Endodermal cell (in vitro differentiated cells): ENCODE results near the gene ROR2. TPM values are rescaled to one million over a fixed set of nuclear protein-coding genes. Genes with fewer than 3 reads are reported as not detected.
A peak's percentile ranks its signal among the peaks of the same experiment; 100 is the strongest.

Experiments used
- DNase-seq: peaks from one replicate; pipeline ENCODE4 v3.0.0-alpha.2; 2017
- H3K27ac ChIP-seq: 2 replicates; pipeline ENCODE4 v1.5.1; 2013; ENCODE audit warnings: mild to moderate bottlenecking, low read depth, low read length, moderate library complexity
- H3K27me3 ChIP-seq: 2 replicates; pipeline ENCODE4 v1.6.1; 2013; ENCODE audit warnings: mild to moderate bottlenecking, low read length, moderate library complexity; ENCODE audit not compliant: insufficient read depth, control insufficient read depth, poor library complexity, severe bottlenecking
- H3K36me3 ChIP-seq: 2 replicates; pipeline ENCODE4 v1.7.0; 2013; ENCODE audit warnings: mild to moderate bottlenecking, low read length, moderate library complexity; ENCODE audit not compliant: control insufficient read depth, insufficient read depth
- H3K4me1 ChIP-seq: one replicate; pipeline ENCODE4 v1.7.0; 2013; ENCODE audit warnings: low read length; ENCODE audit not compliant: control insufficient read depth, insufficient read depth
- H3K4me3 ChIP-seq: 2 replicates; pipeline ENCODE4 v1.5.1; 2013; ENCODE audit warnings: mild to moderate bottlenecking, low read length, moderate library complexity
- H3K9ac ChIP-seq: 2 replicates; pipeline ENCODE4 v1.6.1; 2013; ENCODE audit warnings: mild to moderate bottlenecking, low read length, moderate library complexity; ENCODE audit not compliant: poor library complexity, severe bottlenecking; ENCODE audit errors: extremely low read depth
- H3K9me3 ChIP-seq: 2 replicates; pipeline ENCODE4 v1.6.1; 2013; ENCODE audit warnings: mild to moderate bottlenecking, low read length, moderate library complexity; ENCODE audit not compliant: control insufficient read depth
- H3K27ac Mint-ChIP-seq: 2 replicates; pipeline ENCODE4 v1.8.0; 2020; ENCODE audit warnings: mixed read lengths
- H3K27me3 Mint-ChIP-seq: 2 replicates; pipeline ENCODE4 v1.8.0; 2021; ENCODE audit warnings: mild to moderate bottlenecking, mixed read lengths; ENCODE audit not compliant: insufficient read depth
- H3K36me3 Mint-ChIP-seq: 2 replicates; pipeline ENCODE4 v1.8.0; 2020; ENCODE audit warnings: low read depth, mixed read lengths
- H3K4me1 Mint-ChIP-seq: 2 replicates; pipeline ENCODE4 v1.8.0; 2020; ENCODE audit warnings: mixed read lengths
- H3K4me3 Mint-ChIP-seq: 2 replicates; pipeline ENCODE4 v1.8.0; 2020; ENCODE audit warnings: mild to moderate bottlenecking, moderate library complexity, mixed read lengths
- H3K9me3 Mint-ChIP-seq: 2 replicates; pipeline ENCODE4 v1.8.0; 2020; ENCODE audit warnings: mild to moderate bottlenecking, mixed read lengths
- WGBS, 2 experiments: methylation state at CpG; one replicate each; pipeline versions ENCODE4 v1.1.5 to v1.1.7; 2013; ENCODE audit warnings: missing lambda C conversion rate in 2 of 2, mixed read lengths in 1 of 2; ENCODE audit not compliant: insufficient coverage in 1 of 2, insufficient read length in 1 of 2; 5-methylcytosine and 5-hydroxymethylcytosine counted together
- total RNA-seq, 2 donors: library from RNA; stranded (reverse); fragmentation: NEBNext Ultra II Directional in 1 of 2; extraction: Animal tissue kit (Norgen Biotek cat#: 25700) in 1 of 2; gene quantifications; 2 replicates in 1 of 2; 3 replicates in 1 of 2; pipeline ENCODE4 v1.2.1, GENCODE V29; 2021
- TF ChIP-seq, protein P1 (sequence below): fragments of 200-600 bp; sonication (generic); conservative IDR thresholded peaks from 2 replicates; pipeline ENCODE4 v1.5.0; 2021; ENCODE audit warnings: antibody characterized with exemption, mild to moderate bottlenecking

The ROR2 gene
- total RNA-seq, 2 donors from 2014 or later = 104 to 160 TPM

DNA sequence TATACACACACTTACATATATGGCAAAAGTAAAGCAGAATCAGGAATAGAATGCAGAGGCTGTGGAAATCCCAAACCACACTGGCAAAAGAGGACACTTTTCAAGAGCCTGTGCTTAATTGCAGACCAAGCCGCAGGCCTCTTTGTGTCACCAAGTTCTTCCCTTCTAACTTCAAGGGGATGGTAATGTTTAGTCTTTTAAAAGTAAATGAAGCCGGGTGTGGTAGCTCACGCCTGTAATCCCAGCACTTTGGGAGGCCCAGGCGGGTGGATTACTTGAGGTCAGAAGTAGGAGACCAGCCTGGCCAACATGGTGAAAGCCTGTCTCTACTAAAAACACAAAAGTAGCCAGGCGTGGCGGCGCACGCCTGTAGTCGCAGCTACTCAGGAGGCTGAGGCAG is 28.7 kb downstream of the ROR2 start:
- peak; percentile 74 for DNase-seq
- TF ChIP-seq, protein P1, sequence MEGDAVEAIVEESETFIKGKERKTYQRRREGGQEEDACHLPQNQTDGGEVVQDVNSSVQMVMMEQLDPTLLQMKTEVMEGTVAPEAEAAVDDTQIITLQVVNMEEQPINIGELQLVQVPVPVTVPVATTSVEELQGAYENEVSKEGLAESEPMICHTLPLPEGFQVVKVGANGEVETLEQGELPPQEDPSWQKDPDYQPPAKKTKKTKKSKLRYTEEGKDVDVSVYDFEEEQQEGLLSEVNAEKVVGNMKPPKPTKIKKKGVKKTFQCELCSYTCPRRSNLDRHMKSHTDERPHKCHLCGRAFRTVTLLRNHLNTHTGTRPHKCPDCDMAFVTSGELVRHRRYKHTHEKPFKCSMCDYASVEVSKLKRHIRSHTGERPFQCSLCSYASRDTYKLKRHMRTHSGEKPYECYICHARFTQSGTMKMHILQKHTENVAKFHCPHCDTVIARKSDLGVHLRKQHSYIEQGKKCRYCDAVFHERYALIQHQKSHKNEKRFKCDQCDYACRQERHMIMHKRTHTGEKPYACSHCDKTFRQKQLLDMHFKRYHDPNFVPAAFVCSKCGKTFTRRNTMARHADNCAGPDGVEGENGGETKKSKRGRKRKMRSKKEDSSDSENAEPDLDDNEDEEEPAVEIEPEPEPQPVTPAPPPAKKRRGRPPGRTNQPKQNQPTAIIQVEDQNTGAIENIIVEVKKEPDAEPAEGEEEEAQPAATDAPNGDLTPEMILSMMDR = no peak
- Histone ChIP-seq H3K27ac (no peak overlapping the region), H3K27me3 (no peaks in the 10 kb centered on the region), H3K9ac (no peak overlapping the region), H3K36me3 (peaks cover 59% of the 10 kb centered on the region), H3K4me1 (peaks cover 29% of the 10 kb centered on the region), H3K9me3 (no peaks in the 10 kb centered on the region), H3K4me3 (no peak overlapping the region)
- 62 to 65% methylated on average over 9 of the region's 9 CpGs for WGBS, 2 experiments
- H3K4me1 Mint-ChIP-seq = peaks cover 71% of the 10 kb centered on the region
- peak overlapping the region; percentile 32 for H3K27ac Mint-ChIP-seq
- no peaks in the 10 kb centered on the region for H3K27me3 Mint-ChIP-seq
- peaks cover 38% of the 10 kb centered on the region for H3K36me3 Mint-ChIP-seq
- H3K4me3 Mint-ChIP-seq = no peak overlapping the region
- no peaks in the 10 kb centered on the region for H3K9me3 Mint-ChIP-seq

DNA sequence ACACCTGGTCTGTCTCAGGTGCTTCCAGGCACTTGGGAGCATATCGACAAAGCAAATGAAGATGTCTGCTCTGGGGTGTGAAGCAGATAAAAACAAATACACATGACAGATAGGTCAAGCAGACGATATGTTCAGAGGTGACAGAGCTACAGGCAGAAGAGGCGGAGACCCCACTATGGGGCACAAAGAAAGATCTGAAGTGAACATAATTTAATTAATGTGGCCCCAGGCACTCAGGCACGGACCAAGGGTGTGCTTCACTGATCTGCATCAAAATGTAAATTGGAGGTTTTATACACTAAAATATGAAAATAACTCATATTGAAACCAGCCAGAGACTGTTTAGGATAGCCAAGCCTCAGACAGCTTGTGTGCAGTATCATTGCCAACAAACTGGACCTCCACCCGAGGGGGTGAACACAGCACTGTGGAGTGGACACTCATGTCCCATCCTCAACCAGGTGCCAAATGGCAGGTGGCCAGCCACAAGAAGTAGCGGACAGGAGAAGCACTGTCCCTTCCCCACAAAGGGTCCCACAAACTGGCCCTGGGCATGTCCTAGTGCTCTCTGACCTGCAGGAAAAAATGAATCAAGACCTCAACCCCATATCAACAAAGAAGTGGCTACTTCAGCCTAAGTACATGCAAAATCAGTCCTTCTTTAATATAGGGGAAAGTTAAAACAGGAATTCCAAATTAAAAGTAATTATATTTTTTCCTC is 29.2 kb downstream of the ROR2 start:
- no peak overlapping the region for H3K4me3 Mint-ChIP-seq
- no peak overlapping the region for H3K27ac Mint-ChIP-seq
- H3K9me3 Mint-ChIP-seq = no peaks in the 10 kb centered on the region
- Histone ChIP-seq H3K27me3 (no peaks in the 10 kb centered on the region), H3K36me3 (peaks cover 61% of the 10 kb centered on the region), H3K9ac (no peak overlapping the region), H3K4me3 (peak overlapping the region; percentile 48), H3K9me3 (no peaks in the 10 kb centered on the region), H3K27ac (no peak overlapping the region), H3K4me1 (peaks cover 29% of the 10 kb centered on the region)
- peaks cover 76% of the 10 kb centered on the region for H3K4me1 Mint-ChIP-seq
- WGBS, 2 experiments = 78 to 80% methylated on average over 4 to 6 of the region's 6 CpGs
- TF ChIP-seq, protein P1 = no peak
- no peaks in the 10 kb centered on the region for H3K27me3 Mint-ChIP-seq
- peaks cover 41% of the 10 kb centered on the region for H3K36me3 Mint-ChIP-seq
- peak; percentile 43 for DNase-seq

DNA sequence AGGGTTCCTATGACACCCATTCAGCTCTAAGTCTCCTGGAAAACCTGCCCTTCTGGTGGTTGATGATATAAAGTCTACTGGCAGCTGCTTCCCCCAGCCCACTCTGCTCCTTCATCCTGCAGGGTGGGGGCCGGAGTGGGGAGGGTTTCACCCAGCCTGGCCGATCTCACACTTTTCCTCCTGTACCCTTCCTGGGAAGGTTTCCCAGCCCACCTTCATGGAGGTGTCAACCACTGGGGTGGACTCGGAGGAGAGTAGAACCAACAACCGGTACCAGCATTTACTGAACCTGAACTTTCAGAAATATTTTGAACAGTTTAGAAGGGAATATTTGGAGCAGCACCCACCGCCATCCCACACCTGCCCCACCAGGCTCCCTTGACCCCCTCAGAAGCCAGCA is 30.4 kb downstream of the ROR2 start:
- Histone ChIP-seq H3K4me1 (peaks cover 29% of the 10 kb centered on the region), H3K9ac (no peak overlapping the region), H3K36me3 (peaks cover 64% of the 10 kb centered on the region), H3K27ac (no peak overlapping the region), H3K9me3 (no peaks in the 10 kb centered on the region), H3K4me3 (peak overlapping the region; percentile 8), H3K27me3 (no peaks in the 10 kb centered on the region)
- H3K4me3 Mint-ChIP-seq = no peak overlapping the region
- peaks cover 69% of the 10 kb centered on the region for H3K4me1 Mint-ChIP-seq
- peaks cover 47% of the 10 kb centered on the region for H3K36me3 Mint-ChIP-seq
- peak; percentile 30 for DNase-seq
- no peaks in the 10 kb centered on the region for H3K9me3 Mint-ChIP-seq
- no peaks in the 10 kb centered on the region for H3K27me3 Mint-ChIP-seq
- TF ChIP-seq, protein P1 = no peak
- WGBS, 2 experiments = 89 to 100% methylated on average over 1 to 5 of the region's 5 CpGs
- peak overlapping the region; percentile 9 for H3K27ac Mint-ChIP-seq
